GM19035 (cell line): ENCODE data around the gene TMEM129.

ENCODE experiments used
- ATAC-seq: cut with Tn5 transposase; IDR thresholded peaks from one replicate; pipeline ENCODE4 v1.9.1; 2021; ENCODE audit not compliant: unreplicated experiment

Gene TMEM129

DNA sequence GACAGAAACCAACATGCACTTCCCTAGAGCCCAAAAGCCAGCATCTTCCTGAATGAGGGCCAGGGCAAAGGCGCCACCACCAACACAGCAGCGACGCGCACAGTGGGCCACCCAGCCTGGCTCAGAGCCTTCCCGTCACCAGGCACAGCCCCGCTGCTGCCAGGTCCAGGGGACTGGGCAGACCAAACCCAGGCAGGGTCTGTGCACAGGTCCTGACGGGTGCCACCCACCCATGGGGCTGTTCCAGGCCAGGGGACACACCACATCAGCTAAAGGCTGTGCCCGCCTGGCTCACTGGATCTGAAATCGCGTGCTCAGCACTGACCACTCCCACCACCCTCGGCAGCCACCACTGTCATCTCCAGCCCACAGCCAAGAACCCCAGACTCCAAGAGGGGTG, 50.8 kb downstream of the TMEM129 start:
- no peak for ATAC-seq

DNA sequence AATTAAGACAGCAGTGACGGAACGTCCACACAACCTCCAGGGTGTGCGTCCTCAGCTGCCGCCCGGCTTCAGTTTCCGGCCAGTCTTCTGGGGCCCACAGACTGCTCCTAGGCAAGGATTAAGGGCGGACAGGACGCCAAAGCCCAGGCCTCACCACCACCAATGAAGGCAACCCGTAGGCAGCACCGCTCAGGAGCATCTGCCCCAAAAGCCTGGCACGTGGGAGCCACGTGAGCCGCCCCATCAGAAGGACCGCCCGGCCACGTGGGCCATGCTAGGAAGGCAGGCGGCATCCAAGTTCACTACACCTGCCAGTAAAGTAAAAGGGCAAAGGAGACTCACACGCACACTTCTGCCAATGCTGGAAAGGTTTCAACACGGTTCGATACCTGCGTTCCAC, 51.3 kb downstream of the TMEM129 start:
- ATAC-seq: no peak

DNA sequence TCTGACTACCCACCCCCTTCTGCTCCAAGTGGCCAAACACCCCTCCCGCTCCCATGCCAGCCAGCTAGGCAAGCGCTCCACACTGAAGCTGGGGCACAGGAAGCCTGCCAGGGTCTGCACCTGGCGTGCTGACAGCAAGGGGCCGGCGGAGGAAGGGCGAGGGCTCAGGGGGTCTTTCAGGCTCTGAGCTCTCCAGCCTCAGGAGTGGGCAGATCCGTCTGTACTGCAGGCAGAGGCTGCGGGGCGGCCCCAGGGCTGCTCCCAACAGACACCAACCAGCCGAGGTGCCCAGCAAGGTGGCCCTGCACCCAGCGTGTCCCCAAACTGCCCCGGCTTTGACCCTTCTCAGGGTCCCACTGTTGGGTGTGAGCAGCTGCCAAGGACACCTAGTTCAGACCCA, 51.9 kb downstream of the TMEM129 start:
- no peak for ATAC-seq

DNA sequence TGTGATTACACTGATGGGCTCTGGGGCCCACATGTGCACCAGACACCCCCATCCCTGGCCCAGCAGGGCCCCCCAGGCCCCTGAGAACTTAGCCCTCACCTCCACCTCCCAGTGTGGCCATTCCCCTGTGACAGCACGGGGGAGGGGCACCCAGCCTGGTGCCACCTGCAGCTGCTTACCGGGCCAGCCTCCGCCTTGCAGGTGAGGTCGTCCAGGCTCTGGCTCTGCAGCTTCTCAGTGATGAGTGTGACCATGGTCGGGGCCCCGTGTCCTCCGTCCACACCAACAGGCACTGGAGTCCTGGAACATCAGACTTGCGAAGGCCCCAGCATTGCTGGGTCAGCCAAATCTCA, 52.7 kb downstream of the TMEM129 start:
- no peak for ATAC-seq

DNA sequence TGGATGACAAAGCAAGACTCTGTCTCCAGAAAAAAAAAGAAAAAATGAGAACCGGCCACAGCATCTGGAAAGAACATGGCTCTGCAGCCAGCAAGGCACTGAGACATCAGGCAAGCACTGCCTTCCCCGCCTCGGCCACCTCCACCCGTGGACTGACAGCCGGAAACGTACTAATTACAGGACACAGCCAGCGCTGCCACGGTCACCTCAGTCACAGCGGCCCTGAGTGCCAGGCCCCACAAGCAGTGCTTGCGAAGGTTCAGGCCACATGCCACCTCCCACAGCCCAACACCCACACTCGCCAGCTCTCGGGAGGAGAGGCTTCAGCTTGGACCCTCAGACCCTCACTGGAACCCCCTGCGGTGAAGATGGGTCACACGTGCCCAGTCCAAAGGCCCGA, 53.9 kb downstream of the TMEM129 start:
- no peak for ATAC-seq

DNA sequence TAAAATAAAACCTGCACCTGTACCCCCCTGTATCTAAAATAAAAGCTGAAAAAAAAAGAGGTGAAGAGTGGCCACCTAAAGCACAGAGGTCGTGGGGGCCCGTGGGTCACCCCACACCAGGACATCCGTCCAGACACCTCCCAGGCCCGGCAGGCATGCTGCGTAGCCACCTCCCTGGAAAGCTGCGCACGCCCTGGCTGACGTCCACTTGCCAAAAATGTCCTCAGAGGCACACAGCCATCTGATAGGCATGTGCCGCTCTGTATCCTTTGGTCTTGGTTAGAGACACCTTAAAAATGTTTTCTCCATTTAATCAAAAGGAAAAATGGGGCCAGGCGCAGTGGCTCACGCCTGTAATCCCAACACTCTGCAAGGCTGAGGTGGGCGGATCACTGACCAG, 54.7 kb downstream of the TMEM129 start:
- no peak for ATAC-seq
